Cardiac fibroblast (primary cell): ENCODE data around the gene FNIP2.
A peak's percentile ranks its signal among the peaks of the same experiment; 100 is the strongest.
"Not testable (repeated sequence)": the region's sequence is repeated elsewhere in the genome, so short reads cannot be mapped to it uniquely, and the experiment has no call there.

Experiments used
- DNase-seq, 2 donors: peaks; one replicate each; pipeline versions ENCODE4 v3.0.0 to v3.0.0-alpha.2; 2010; ENCODE audit warnings: low read depth in 2 of 2
- H3K4me3 ChIP-seq, 2 donors: replicated peaks in 1 of 2; 1 replicate in 1 of 2; 2 replicates in 1 of 2; pipeline ENCODE4 v1.5.1; 2011; ENCODE audit warnings: low read depth in 2 of 2, low read length in 2 of 2, mild to moderate bottlenecking in 2 of 2, moderate library complexity in 1 of 2
- TF ChIP-seq, protein P1 (sequence below): IDR thresholded peaks from one replicate; pipeline ENCODE4 v1.5.1; 2011; ENCODE audit warnings: low read depth, mild to moderate bottlenecking, low read length, inconsistent platforms

Gene FNIP2

DNA sequence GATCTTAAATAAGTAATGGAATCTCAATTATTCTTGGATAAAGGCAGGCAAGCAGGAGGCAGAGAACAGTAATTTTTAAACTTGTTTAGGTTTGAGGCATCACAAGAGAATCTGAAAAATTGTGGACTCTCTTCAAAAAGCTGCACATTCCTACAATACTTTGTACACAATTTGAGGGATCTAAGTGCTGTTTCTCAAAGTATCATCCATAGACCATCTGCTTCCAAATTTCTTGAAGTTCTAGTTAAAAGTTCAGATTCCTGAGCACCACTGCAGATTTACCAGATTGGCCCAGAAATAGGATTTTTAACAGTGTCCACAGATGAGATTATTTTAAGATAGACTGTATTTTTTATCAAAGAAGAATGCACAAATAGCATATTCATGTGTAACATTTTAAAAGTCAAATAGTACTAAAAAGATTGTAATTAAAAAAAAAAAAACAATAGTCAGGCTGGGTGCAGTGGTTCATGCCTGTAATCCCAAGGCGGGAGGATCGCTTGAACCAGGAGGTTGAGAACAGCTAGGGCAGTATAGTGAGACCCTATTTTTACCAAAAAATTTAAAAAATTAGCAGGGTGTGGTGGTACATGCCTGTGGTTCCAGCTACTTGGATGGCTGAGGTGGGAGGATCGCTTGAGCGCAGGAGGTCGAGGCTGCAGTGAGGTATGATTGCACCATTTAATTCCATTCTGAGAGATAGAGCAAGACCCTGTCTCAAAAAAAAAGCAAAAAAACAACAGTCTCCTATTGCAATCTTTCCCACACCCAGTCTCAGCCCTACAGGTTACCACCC lies 14.2 kb upstream of the FNIP2 start:
- TF ChIP-seq, protein P1, sequence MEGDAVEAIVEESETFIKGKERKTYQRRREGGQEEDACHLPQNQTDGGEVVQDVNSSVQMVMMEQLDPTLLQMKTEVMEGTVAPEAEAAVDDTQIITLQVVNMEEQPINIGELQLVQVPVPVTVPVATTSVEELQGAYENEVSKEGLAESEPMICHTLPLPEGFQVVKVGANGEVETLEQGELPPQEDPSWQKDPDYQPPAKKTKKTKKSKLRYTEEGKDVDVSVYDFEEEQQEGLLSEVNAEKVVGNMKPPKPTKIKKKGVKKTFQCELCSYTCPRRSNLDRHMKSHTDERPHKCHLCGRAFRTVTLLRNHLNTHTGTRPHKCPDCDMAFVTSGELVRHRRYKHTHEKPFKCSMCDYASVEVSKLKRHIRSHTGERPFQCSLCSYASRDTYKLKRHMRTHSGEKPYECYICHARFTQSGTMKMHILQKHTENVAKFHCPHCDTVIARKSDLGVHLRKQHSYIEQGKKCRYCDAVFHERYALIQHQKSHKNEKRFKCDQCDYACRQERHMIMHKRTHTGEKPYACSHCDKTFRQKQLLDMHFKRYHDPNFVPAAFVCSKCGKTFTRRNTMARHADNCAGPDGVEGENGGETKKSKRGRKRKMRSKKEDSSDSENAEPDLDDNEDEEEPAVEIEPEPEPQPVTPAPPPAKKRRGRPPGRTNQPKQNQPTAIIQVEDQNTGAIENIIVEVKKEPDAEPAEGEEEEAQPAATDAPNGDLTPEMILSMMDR, result no peak

DNA sequence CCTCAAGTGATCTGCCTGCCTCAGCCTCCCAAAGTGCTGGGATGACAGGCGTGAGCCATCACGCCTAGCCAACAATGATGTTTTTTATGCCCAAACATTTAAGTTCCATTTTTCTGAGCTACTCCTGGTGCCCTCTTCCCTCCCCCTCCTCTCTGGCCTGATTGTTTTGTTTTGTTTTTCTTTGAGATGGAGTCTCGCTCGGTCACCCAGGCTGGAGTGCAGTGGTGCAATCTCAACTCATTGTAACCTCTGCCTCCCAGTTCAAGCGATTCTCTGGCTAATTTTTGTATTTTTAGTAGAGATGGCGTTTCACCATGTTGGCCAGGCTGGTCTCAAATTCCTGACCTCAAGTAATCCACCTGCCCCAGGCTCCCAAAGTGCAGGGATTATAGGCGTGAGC lies 13.0 kb upstream of the FNIP2 start:
- not testable (repeated sequence) for DNase-seq, H3K4me3 ChIP-seq

More for the DNA sequence above, 14.2 kb upstream of the FNIP2 start:
- no peak for DNase-seq
- H3K4me3 ChIP-seq, result no peak overlapping the region

DNA sequence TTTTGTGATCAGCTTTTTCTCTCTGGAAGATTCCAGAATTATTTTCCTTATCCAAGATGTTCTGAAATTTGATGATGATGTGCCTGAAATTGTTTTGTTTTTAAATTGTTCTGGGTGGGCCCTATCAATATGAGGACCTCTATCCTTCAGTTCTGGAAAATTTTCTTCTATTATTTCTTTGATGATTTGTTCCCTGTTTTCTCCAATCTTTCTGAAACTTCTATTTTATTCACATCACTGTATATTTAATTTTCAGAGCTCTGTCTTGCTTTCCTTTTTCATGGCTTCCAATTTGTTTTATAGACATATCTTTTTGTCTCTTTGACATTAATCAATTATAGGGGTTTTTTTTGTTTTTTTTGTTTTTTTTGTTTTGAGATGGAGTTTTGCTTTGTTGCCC lies 12.2 kb upstream of the FNIP2 start:
- TF ChIP-seq, protein P1, result no peak
- no peak for DNase-seq

GRCh38 chr4:158758142-158758541 lies 10.7 kb upstream of the FNIP2 start:
- no peak overlapping the region for H3K4me3 ChIP-seq
- TF ChIP-seq, protein P1, result no peak
- DNase-seq, result no peak

More for the DNA sequence above, 12.2 kb upstream of the FNIP2 start:
- no peak overlapping the region for H3K4me3 ChIP-seq

- DNase-seq, result no peak
- TF ChIP-seq, protein P1, result no peak
- no peak overlapping the region for H3K4me3 ChIP-seq
Measured at GRCh38 chr4:158758703-158759102, 10.1 kb upstream of the FNIP2 start.

DNA sequence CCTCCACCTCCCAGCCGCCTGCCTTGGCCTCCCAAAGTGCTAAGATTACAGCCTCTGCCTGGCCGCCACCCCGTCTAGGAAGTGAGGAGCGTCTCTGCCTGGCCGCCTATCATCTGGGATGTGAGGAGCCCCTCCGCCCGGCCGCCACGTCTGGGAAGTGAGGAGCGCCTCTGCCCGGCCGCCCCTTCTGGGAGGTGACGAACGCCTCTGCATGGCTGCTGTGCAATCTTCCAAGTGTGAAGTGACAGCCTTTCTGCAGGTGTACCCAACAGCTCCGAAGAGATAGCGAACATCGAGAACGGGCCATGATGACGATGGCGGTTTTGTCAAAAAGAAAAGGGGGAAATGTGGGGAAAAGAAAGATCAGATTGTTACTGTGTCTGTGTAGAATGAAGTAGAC lies 9.3 kb upstream of the FNIP2 start:
- not testable (repeated sequence) for H3K4me3 ChIP-seq, DNase-seq

DNA sequence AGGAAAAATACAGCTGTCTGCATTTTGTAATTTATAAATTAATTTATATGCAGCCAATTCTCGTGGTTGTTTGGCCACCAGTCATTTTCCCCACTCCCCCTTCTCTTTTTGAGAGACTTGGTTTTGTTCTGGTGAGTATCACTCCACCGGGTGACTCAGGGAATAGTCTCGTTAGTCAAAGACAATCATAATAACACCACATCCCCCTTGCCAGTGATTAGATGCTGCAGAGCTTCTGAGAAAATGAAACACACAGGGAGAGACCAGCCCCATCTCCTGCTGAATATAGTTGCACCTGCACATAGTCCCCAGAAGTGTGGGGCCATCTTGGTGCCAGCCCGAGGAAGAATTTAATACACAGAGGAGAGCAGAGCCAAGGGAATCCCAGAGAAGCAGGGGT lies 8.0 kb upstream of the FNIP2 start:
- peak in 1 of 2 donors; percentile 50 for DNase-seq
- TF ChIP-seq, protein P1, result no peak
- H3K4me3 ChIP-seq, result no peak overlapping the region

DNA sequence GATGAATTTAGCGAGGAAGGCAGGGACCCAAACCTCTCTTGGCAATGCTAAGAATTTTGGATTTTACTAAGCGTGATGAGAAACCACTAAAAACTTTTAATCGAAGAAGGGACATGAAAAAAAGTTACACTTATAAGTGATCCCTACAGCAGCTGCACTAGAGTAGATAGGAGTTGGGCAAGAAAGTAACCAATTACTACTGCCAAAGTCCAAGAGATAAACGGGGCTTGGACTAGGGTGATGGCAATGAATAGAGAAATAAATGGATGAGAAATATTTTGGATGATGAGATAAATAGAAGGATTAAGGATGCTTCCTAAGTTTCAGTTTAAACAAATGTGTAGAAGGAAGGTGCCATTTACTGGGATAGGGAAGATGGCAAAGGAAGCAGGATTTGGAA lies 6.3 kb upstream of the FNIP2 start:
- no peak for DNase-seq
- H3K4me3 ChIP-seq, result no peak overlapping the region
- TF ChIP-seq, protein P1, result no peak
